Measurements from ENCODE around the gene DMD.

Gene DMD

DNA sequence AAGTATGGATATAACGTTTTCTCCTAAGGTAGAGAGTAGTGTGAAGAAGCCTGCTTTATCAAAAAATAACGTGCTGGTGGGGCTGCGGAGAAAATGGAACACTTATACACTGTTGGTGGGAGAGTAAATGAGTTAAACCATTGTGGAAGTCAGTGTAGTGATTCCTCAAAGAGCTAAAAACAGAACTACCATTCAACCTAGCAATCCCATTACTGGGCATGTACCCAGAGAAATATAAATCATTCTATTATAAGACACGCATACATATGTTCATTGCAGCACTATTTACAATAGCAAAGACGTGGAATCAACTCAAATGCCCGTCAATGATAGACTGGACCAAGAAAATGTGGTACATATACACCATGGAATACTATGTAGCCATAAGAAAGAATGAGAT is 196.4 kb downstream of the DMD start:
- DNase-seq, result no peak

DNA sequence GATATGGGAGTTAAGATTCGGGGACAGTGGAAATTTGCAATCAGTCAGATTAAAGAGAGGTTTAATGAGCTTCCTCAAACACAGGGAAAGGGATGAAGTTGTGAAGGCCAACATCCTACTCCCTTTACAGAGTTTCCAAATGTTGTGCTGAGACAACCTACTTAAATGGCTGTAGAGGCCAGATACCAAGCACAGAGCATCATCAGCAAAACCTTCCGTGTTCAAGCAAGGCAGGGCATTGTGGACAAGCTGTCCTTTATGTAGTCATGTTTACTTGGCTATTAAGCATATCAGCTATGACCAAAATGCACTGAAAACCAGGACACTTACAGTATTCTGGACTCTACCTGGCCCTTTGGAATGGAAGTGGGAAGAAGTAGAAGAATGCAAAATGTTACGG is 197.3 kb downstream of the DMD start:
- no peak for DNase-seq

DNA sequence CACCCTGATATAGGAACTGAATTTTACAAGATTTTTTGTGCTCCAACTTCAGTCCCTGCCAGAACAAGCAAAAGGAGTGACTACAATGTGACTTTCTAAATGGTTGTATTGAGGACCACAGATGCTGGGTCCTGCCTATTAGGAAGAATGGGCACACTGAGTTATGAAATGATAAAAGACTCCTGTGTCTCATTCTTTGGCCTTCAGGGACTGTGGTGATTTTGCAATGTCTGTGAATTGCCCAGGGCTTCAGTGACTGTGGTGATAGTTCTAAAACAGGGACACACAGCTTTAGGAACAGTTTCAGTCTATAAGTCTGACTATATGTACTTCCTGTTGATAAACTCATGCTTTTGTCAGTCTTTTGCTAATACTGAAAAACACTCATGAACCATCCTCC is 210.2 kb downstream of the DMD start:
- no peak for DNase-seq

DNA sequence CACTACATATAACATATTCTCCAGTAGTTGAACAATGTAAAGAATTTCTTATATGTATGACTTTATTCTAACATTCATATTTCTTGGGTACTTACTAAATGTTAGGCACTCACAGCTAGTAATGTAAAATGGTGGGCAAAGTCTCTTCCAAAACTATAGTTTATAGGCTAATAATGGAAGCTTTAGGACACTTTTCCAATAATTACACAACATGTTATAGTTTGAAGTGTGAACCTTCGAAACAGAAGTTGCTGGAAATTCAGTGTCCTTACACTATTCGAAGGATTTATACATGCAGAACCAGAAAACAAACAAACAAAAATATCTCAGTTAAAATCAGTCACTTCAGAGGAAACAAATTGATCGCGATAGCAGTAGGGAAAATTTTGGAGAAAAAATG is 212.6 kb downstream of the DMD start:
- DNase-seq, result no peak

DNA sequence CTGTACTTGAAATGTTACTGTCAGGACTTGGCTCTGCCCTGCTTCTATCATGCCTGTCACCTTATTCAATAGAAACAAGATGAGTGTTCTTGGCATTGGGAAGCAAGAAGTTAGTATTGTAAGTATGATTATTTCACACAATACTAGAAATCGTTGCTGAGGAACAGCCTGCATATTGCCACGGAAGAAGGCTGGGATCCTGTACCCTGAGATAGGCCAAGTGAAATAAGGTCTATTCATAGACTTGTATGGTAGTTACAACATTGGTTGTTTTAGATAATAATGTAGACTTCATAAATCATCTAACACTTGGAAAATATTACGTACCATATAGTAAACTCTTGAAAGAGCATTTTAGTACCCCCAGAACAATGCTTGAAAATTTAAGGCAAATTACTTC is 215.9 kb downstream of the DMD start:
- DNase-seq, result no peak

DNA sequence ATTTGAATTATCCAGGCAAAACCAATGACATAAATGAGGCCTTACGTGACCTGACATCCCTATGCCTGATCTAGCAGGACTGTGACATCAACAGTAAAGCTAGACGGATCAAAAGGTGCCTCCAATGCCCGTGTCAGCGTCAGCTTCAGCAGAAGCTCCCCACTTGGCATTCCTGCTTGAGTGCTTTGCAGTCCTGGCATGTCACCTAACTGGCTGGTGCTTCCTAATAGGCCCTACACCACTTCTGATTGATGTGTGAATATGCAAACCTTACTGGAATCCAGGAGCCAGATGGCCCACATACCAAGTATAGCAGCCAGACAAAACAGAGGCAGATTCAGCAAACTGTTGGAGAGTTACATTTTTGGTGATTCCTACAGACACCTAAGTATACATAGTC is 224.2 kb downstream of the DMD start:
- DNase-seq, result no peak

DNA sequence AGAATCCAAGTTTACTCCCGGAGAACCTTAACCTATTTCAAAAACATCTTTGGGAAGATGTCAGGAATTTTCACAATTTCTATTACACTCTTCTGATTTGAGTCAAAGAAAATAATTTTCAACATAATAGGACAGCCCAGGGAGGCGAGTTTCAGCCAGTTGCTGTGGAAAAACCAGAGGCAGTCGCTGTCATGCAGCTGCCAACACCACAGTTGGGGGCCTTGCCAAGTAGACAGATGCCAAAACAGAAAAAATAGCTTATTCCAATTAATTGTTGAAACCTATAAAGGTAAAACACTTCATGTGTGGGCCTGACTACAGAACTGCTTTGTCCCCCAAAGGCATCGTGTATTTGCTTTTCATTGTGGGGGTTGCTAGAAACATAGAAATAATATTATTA is 225.8 kb downstream of the DMD start:
- DNase-seq, result no peak

DNA sequence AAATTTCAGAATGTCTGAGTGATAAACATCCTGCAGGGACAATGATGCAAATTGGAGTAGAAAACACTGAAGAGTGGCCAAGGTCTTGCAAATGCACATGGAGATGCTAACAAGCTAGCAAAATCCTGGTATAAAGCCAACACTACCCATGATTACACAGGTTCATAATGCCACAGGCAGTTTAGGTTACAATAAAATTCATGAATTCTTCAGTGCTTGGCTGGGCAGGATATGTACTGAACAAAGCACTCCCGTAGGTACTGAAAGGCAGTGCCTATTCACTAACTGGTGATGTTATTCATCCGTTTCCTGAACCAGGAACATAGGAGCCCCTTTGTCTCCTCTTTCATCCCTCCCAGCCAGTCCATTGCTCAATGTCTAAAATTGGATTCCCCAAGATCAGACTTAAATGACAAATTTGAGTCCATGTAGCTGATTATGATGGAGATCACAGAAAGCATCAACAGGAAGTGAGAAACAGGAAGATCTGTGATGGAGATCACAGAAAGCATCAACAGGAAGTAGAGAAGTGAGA is 244.5 kb downstream of the DMD start:
- DNase-seq, result no peak

DNA sequence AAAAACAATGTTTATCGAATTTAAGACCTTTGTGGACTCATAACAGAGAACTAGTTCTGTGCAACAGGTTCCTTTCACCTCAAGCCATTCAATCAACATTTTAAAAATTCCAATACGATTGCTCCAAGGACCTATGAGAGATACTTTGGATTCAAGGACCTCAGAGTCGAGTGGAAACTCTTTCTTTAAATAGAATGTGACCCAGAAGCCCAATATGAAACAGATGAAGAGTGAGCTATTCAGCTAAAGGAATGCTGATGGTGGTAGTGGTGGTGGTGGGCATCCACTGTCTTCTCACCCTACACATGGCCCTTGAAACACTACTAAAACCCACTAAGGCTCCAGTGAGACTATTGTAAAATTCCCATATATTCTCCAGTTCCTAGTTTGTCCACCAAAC is 257.2 kb downstream of the DMD start:
- no peak for DNase-seq

DNA sequence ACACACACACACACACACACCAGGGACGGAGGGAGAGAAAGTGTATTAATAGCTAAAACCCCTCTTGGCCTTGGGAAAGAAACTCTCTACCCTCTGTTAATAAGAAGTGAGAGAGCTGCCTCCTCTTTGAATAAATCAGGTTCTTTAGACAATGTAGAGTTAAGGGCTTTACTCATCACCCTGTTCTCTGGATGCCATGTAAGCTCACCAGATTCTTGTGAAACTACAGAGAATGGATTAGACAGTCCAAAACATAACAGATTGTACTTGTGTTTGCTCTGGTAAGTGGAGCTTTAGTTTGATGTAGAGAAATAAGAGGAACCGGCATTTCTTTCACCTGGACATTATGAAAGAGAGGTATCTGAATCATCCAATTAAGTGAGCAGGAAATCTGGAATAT is 263.2 kb downstream of the DMD start:
- DNase-seq, result no peak

DNA sequence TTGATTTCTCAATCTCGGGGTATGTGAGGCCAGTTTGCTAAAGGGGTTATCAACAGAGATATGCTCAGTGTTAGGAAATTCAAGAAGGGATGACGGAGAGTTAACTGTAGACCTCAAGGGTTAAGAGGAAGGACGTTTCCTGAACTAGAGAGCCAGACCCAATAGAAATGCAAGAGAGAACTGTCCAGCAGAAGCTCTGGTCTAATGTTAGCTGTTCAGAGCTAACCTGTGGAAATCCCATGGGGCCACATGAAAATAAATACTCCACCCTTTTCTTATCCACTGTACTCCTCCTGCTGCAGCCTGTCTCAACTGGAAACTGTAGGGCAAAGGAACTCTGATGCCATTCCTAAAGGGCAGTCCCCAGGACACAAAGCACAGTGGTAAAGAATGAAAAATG is 274.3 kb downstream of the DMD start:
- DNase-seq, result no peak

DNA sequence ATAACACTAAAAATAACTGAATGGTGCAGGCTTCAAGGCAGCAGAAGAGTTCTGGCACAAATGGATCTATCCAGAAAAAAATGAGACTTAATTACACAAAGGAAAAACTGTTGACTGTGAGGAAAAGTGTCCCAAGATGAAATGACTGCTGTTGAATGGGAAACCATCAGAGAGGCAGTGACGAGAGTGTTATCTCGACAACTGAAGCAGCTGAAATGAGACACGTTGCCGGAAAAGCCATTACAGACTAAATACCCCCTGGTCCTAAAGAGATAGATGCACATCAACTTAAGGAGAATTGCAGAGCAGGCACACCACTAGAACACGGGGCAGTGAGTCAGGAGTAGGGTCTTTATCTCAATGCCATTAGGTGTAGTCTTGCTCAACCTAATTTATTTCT is 277.8 kb downstream of the DMD start:
- no peak for DNase-seq

DNA sequence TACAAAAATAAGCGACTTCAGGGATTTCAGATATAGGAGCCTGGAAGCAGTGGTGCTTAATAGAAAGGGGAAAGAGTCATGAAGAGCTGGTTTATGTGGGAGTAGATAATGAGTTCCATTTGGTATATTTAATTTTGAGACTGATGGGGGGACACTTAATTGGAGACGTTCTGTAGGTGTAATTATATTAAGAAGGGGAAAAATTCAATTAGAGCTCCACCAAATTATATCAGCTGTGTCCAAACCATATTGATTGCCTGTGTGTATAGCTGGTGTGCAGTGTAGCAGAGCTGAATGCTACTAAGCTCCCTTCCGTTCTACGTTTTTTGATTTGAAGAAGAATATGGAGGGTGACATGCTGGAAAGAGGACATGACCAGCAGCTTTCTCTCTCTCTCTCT is 282.3 kb downstream of the DMD start:
- DNase-seq, result no peak

DNA sequence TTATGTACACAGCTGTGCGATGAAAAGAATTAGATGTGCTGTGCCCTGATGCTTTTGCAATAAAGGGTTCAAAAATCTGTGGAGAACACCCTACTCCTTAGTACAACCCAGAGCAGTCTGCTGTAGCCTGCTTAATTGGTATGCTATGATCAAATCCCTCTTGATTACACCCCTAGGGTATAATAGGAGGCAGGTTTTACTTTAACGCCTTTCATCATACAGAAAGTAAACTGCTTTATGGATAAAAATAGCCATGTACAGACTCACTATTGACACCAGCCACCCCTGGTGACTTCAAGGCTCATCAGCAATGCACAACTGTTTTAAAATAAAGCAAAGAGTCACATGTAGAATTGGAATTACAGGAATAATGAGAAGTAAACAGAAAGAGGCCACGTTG is 315.3 kb downstream of the DMD start:
- DNase-seq, result no peak

DNA sequence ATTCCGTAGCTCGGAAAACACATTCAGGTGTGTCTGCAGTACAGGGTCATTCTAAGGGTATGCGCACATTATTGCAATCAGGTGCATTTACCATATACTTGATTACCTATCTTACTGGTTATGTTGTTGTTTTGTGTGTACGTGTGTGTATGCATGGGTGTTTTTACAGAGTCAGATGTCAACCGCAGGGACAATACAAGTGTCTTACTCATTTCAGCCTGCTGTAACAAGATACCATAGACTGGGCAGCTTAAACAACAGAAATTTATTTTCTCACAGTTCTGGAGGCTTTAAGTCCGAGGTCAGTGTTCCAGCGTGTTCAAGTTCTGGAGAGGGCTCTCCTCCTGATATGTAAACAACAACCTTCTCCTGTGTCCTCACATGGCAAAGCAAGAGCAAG is 316.7 kb downstream of the DMD start:
- no peak for DNase-seq

DNA sequence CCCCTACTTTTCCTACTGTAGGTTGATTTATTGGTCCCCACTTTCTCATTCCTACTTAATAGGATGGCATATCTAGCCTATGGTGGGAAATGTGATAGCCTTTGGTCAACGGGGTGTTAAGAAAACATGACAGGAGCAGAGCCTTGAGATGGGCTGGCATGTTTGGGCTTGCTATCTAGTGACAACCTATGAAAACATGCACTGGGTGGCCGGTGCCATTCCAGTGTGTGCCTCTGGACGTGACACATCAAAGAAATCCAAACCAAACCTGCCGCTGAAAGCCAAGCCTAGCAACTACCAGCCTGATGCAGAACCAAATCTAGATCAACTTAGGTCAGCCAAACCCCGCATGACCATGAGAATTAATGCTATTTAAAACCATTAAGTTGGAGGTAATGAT is 317.6 kb downstream of the DMD start:
- no peak for DNase-seq

DNA sequence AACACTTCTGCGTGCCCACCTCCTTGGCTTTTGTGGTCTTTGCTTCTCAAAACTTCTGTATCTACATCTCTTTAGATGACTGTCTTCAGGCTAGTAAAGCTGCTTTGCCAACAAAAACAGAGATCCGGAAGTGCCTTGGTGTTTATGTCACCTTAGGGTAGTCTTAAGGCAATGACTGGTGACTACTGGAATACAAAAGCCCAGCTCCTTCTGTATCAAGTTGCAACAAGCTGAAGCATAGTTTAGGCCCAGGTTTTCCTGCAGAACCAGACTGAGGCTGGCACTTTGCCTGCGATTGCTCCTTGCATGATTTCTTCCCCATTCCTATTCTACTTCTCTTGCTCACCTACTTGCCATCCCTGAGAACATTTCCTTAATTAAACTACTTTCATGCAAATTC is 333.8 kb downstream of the DMD start:
- DNase-seq, result no peak

DNA sequence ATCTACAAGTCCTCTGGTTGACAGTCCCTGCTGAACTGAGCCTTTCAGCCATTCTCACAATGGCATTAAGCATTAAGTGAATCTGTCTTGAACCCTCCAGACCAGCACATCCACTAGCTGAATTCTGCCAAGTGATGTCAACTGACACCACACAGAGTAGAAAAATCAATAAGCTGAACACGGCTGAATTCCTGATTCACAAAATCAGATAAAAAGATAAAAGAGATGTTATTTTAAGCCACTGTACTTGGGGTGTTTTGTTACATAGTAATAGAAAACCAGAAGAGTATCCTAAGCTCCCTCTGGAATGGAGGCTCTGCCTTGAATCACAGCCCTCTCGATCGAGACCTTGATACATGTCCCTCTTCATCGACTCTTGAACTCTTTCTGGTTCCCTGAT is 336.5 kb downstream of the DMD start:
- no peak for DNase-seq

DNA sequence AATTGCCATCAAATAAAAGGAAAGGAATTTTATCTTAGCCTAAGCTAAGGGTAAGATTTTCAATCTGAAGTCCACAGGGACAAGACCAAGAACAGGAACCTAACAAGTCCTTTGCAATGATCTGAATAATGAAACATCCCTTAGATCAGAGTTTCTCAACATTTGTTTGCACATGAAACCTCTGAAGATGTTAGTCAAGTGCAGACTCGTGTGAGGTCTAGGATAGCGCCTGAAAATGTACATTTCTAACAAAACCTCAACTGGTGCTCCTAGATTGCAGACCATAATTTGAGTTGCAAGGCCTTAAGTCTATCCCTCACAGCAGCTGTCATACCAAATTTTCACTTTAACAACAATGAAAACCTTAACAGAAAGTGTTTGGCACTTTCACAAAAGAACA is 337.6 kb downstream of the DMD start:
- DNase-seq, result no peak

DNA sequence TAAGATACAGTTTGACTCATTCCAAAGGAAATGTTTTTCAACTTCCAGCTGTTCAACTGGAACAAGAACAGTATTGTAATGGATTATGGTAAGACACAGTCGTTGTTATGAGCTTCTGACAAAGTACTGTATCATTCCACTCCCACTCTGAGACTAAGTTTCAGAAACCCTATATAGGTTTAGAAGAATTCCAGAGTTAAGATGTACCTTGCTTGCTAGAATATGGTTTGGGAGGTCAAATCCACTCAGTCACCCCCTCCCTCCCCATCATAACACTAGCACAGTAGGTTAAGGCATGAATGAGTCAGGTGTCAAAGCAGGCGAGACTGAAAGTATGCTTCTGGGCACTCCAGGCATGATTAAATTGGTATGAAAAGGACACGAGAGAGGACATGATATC is 339.7 kb downstream of the DMD start:
- DNase-seq, result no peak

DNA sequence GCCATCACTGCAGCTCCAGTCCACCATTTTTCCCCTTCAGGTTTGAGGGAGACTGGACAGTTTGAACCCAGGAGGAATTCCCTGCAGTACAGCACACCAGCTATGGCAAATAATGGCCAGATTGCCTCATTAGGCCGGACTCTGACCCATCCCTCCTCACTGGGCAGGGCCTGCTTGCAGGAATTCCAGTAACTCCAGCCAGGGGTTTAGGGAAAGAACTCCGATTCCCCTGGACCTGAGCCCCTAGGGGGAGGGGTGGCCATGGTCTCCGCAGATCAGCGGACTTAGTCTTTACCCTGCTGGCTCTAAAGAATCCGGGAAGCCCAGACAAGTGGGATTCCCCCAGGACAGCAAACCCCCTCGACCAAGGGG is 342.8 kb downstream of the DMD start:
- no peak for DNase-seq

DNA sequence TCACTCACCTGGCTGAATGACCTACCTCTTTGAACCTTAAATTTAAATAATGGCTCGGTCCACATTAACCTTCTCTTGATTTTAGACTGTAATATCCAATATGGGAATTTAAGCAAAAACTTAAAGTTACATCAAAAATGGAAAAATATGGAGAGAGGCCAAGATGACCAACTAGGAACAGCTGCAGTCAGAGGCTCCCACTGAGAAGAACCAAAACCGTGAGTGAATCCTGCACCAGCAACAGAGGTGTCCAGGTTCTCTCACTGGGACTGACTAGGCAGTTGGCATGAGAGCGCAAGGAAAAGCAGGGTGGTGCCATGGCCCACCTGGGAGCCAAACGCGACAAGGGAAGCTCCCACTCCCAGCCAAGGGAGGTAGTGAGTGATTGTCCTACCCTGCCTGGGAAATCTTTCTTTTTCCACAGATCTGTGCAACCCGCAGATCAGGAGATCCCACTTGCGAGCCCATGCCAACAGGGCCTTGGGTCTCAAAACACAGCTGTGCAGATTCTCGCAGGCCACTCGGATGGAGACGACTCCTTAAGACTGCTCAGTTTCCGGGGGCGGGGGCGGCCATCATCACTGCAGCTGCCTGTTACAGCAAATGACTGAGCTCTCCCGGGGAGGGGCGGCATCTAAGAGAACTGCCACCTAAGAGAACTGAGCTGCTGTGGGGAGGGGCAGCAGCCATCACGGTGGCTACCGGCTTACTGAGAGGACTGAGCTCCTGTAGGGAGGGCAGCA is 343.4 kb downstream of the DMD start:
- no peak for DNase-seq

DNA sequence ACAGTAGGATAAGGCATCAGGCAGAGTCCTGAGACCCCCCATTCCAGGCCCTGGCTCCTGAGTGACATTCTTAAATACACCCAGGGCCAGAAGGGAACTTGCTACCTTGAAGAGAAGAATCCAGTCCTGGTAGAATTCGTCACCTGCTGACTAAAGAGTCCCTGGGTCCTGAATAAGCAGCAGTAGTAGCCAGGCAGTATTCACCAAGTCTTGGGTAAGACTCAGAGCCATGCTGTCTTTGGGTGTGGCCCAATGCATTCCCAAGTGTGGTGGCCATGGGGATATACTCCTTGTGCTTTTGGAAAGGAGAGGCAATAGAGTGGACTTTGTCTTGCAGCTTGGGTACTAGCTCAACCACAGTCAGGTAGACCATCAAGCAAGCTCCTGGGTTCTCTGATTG is 359.1 kb downstream of the DMD start:
- no peak for DNase-seq

DNA sequence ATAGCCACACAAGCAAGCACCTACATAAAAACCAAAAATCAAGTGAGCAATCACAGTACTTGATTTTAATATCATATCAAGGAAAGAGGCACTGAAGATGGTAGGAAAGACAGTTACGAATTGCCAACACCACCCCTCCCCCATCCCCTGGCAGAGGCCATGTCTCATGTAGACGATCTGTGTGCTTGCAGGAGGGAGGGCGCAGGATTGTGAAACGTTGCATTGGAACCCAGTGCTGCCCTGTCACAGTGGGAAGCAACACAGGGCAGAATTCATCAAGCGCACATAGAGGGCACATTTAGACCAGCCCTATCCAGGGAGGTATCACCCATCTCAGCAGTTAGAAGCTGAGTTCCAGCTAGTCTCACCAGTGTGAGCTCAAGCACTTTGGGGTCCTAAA is 359.8 kb downstream of the DMD start:
- DNase-seq, result no peak

DNA sequence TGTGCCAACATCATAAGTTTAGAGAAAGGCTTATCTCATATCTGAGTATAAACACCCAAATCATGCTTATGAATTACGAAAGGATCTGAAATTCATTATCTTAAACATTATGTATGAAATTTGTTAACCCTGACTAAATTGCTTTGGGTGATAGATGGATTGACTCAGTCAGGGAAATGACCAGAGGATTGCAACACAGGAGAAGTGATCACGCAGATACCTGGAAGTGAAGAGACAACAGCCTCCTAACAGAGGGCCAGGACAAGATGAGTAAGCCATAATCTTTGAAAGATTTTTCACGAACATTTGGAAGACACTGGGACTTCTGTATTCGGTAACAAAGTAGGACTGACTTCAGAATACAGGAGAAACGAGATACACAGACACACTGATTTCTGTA is 363.4 kb downstream of the DMD start:
- no peak for DNase-seq

DNA sequence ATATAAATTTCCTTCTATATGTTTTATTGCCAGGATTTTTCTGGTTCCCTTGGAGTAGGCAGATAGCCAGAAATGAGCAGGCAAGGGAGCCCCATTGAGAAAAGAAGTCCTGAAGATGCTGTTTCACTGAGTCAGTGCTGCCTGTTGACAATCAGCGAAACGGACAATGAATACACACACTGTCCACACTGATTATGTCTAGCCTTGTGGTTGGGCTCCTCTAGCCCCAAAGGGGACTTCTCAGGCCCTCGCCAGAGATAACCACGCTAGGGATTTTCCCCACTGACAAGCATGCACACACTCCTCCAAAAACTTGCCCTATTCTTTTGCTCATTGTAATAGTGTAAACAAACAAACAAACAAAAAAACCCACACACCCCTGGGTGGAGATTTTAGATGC is 369.3 kb downstream of the DMD start:
- no peak for DNase-seq
